ENCODE data around the gene UBE2G1. TPM values are rescaled to one million over a fixed set of nuclear protein-coding genes. Genes with fewer than 3 reads are reported as not detected.

The UBE2G1 gene
- total RNA-seq, 2 donors from 2014 or later: 39.5 to 58.5 TPM

GRCh38 chr17:4247361-4247970 is 119.0 kb downstream of the UBE2G1 start:
- DNase-seq (ENCODE audit: low spot score): no peak
- no peaks in the 10 kb centered on the region for H3K36me3 ChIP-seq
- H3K27me3 ChIP-seq: no peaks in the 10 kb centered on the region
- TF ChIP-seq, protein P1, sequence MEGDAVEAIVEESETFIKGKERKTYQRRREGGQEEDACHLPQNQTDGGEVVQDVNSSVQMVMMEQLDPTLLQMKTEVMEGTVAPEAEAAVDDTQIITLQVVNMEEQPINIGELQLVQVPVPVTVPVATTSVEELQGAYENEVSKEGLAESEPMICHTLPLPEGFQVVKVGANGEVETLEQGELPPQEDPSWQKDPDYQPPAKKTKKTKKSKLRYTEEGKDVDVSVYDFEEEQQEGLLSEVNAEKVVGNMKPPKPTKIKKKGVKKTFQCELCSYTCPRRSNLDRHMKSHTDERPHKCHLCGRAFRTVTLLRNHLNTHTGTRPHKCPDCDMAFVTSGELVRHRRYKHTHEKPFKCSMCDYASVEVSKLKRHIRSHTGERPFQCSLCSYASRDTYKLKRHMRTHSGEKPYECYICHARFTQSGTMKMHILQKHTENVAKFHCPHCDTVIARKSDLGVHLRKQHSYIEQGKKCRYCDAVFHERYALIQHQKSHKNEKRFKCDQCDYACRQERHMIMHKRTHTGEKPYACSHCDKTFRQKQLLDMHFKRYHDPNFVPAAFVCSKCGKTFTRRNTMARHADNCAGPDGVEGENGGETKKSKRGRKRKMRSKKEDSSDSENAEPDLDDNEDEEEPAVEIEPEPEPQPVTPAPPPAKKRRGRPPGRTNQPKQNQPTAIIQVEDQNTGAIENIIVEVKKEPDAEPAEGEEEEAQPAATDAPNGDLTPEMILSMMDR (IDR thresholded peaks at IDR 0.05): no peak
- no peak overlapping the region for H3K4me3 ChIP-seq
- H3K4me1 ChIP-seq: peaks cover 0 to 40% of the 10 kb centered on the region in 2 donors
- no peak overlapping the region for H3K27ac ChIP-seq
- H3K9me3 ChIP-seq: no peaks in the 10 kb centered on the region

- no peak for DNase-seq (ENCODE audit: low spot score)
- no peak overlapping the region for H3K27ac ChIP-seq
- no peak overlapping the region for H3K4me3 ChIP-seq
- H3K9me3 ChIP-seq: no peaks in the 10 kb centered on the region
- peaks cover 0 to 40% of the 10 kb centered on the region in 2 donors for H3K4me1 ChIP-seq
- H3K36me3 ChIP-seq: peaks cover 5% of the 10 kb centered on the region
- TF ChIP-seq, protein P1 (IDR thresholded peaks at IDR 0.05): no peak
- H3K27me3 ChIP-seq: no peaks in the 10 kb centered on the region
Observed at GRCh38 chr17:4246674-4247073, 119.8 kb downstream of the UBE2G1 start.

DNA sequence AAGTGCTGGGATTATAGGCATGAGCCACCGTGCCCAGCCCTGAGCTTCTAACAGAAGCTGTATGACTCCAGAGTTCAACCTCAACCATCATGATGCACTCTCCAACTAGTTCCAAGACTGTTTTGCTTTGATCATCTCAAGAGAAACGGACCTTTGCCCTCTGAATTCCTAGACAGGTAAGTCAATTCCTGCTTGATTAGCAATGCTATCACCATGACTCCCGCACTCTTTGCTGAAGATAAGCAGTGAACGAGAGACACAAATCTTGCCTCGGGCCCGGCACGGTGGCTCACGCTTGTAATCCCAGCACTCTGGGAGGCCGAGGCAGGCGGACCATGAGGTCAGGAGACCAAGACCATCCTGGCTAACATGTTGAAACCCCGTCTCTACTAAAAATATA is 124.9 kb downstream of the UBE2G1 start:
- TF ChIP-seq, protein P1 (IDR thresholded peaks at IDR 0.05): no peak
- no peaks in the 10 kb centered on the region for H3K27me3 ChIP-seq
- no peak overlapping the region for H3K4me3 ChIP-seq
- no peak overlapping the region for H3K27ac ChIP-seq
- no peak for DNase-seq (ENCODE audit: low spot score)
- H3K36me3 ChIP-seq: peaks cover 37% of the 10 kb centered on the region
- no peaks in the 10 kb centered on the region for H3K9me3 ChIP-seq
- peaks cover 0 to 11% of the 10 kb centered on the region in 2 donors for H3K4me1 ChIP-seq

- no peaks in the 10 kb centered on the region for H3K9me3 ChIP-seq
Observed at GRCh38 chr17:4236456-4236855, 130.0 kb downstream of the UBE2G1 start.

GRCh38 chr17:4235372-4236279 is 130.8 kb downstream of the UBE2G1 start:
- TF ChIP-seq, protein P1 (IDR thresholded peaks at IDR 0.05): no peak
- Histone ChIP-seq H3K27ac (no peak overlapping the region), H3K36me3 (peaks cover 33% of the 10 kb centered on the region), H3K9me3 (no peaks in the 10 kb centered on the region), H3K4me1 (peaks cover 0 to 32% of the 10 kb centered on the region in 2 donors), H3K4me3 (no peak overlapping the region), H3K27me3 (no peaks in the 10 kb centered on the region)
- DNase-seq (ENCODE audit: low spot score): no peak

More at GRCh38 chr17:4236456-4236855, 130.0 kb downstream of the UBE2G1 start:
- no peak for DNase-seq (ENCODE audit: low spot score)
- TF ChIP-seq, protein P1 (IDR thresholded peaks at IDR 0.05): no peak
- Histone ChIP-seq H3K27me3 (no peaks in the 10 kb centered on the region), H3K4me1 (peaks cover 0 to 23% of the 10 kb centered on the region in 2 donors), H3K4me3 (no peak overlapping the region), H3K36me3 (peaks cover 41% of the 10 kb centered on the region), H3K27ac (no peak overlapping the region)
